ENCODE data around the gene C11orf52.

DNA sequence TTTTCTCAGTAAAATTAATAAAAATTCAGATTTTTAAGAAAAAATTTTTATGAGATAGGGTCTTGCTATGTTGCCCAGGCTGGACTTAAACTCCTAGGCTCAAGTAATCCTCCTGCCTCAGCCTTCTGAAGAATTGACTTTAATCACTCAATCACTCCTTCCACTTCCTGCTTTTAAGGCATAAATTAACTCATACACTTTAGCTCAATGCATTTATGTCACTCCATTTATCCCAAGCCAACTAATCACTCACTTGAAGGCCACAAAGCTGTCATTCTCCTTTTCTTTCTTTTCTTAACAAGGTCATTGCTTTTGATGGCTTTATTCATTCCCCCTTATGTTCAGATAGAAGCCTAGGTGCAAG is 48.2 kb upstream of the C11orf52 start:
- TF ChIP-seq, protein P1, sequence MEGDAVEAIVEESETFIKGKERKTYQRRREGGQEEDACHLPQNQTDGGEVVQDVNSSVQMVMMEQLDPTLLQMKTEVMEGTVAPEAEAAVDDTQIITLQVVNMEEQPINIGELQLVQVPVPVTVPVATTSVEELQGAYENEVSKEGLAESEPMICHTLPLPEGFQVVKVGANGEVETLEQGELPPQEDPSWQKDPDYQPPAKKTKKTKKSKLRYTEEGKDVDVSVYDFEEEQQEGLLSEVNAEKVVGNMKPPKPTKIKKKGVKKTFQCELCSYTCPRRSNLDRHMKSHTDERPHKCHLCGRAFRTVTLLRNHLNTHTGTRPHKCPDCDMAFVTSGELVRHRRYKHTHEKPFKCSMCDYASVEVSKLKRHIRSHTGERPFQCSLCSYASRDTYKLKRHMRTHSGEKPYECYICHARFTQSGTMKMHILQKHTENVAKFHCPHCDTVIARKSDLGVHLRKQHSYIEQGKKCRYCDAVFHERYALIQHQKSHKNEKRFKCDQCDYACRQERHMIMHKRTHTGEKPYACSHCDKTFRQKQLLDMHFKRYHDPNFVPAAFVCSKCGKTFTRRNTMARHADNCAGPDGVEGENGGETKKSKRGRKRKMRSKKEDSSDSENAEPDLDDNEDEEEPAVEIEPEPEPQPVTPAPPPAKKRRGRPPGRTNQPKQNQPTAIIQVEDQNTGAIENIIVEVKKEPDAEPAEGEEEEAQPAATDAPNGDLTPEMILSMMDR (IDR thresholded peaks at IDR 0.05) = no peak
- no peak for TF ChIP-seq POLR2A (IDR thresholded peaks at IDR 0.05)
